SJSA1 (cell line): ENCODE results near the gene HOXA3. TPM values are rescaled to one million over a fixed set of nuclear protein-coding genes. Genes with fewer than 3 reads are reported as not detected.

ENCODE experiments used
- DNase-seq, 2 experiments: peaks; one replicate each; pipeline ENCODE4 v3.0.0-alpha.2; 2015 to 2020; ENCODE audit warnings: low spot score in 2 of 2, low read depth in 1 of 2
- H3K27ac ChIP-seq: fragments of 250-450 bp; sonication (Bioruptor Pico); 2 replicates; pipeline ENCODE4 v1.5.1; 2020; ENCODE audit warnings: mild to moderate bottlenecking, moderate library complexity
- H3K27me3 ChIP-seq: fragments of 250-450 bp; sonication (Bioruptor Pico); replicated peaks from 2 replicates; pipeline ENCODE4 v1.5.1; 2020; ENCODE audit warnings: mild to moderate bottlenecking, moderate library complexity
- H3K36me3 ChIP-seq: fragments of 250-450 bp; sonication (Bioruptor Pico); 2 replicates; pipeline ENCODE4 v1.5.1; 2020; ENCODE audit warnings: mild to moderate bottlenecking
- H3K4me1 ChIP-seq: fragments of 250-450 bp; sonication (Bioruptor Pico); replicated peaks from 2 replicates; pipeline ENCODE4 v1.6.1; 2021; ENCODE audit warnings: mild to moderate bottlenecking
- H3K4me3 ChIP-seq: fragments of 250-450 bp; sonication (Bioruptor Pico); 2 replicates; pipeline ENCODE4 v1.5.1; 2020; ENCODE audit warnings: mild to moderate bottlenecking
- H3K9me3 ChIP-seq: fragments of 250-450 bp; sonication (Bioruptor Pico); replicated peaks from 2 replicates; pipeline ENCODE4 v1.5.1; 2020; ENCODE audit warnings: mild to moderate bottlenecking
- total RNA-seq: library from RNA; depleted of rRNA; stranded (reverse); fragments of >200 nt; shearing (Covaris generic); gene quantifications from 2 replicates; pipeline ENCODE4 v1.2.3, GENCODE V29; 2014

Gene HOXA3
- total RNA-seq, 1 experiment from 2014 or later, result 1.8 TPM

DNA sequence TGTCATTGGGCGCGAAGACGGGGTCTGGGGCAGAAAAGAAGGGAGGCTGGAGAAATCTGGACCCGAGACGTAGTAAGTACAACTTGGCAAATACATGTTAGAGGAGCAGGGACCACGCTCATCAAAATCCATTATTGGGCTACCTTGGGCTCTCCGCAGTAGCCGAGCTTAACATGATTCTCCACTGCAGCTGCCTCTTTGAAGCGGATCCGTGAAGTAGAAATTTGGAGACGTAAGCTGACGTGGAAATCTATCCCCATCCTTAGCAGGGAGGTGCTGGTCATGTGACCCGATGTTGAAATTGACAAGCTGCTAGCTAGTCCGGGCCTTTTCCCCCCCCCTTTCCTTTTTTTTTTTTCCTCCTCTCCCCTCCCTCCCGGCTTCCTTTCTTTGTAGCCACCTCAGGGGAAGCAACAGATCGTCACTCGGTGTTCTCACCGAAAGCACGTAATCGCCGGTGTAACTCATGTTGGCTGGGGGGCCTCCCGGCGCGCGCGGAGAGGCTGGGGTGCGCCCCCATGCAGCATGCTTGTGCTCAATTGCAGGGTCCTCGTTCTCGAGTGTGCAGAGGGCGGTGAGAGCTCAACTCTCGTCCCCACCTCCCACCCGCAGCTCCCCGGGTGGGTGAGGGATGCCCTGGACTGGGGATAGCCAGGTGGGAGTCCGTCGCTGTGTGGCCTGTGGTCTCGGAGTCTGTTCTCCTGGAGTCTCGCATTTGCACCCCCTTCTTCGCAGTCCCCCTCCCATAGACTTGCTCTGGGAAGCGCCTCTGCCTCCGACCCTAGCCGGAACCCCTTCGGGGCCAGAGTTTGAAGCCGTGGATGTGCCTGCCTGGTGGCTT is 32.9 kb upstream of the HOXA3 start, which contains the start of gene HOXA11:
Gene HOXA11, minus strand, starts transcription at position 220 of the 841 bp plus-strand sequence. Its CDS starts 88 bp downstream, at position 132.
- H3K36me3 ChIP-seq, result peaks cover 15% of the 10 kb centered on the region
- peak; percentile 79 to 87 for DNase-seq
- H3K4me3 ChIP-seq, result peak within 1 kb of the TSS; percentile 65
- H3K27ac ChIP-seq, result peak within 1 kb of the TSS; percentile 85
- peaks cover 83% of the 10 kb centered on the region for H3K4me1 ChIP-seq
- H3K9me3 ChIP-seq, result no peaks in the 10 kb centered on the region
- H3K27me3 ChIP-seq, result no peaks in the 10 kb centered on the region

DNA sequence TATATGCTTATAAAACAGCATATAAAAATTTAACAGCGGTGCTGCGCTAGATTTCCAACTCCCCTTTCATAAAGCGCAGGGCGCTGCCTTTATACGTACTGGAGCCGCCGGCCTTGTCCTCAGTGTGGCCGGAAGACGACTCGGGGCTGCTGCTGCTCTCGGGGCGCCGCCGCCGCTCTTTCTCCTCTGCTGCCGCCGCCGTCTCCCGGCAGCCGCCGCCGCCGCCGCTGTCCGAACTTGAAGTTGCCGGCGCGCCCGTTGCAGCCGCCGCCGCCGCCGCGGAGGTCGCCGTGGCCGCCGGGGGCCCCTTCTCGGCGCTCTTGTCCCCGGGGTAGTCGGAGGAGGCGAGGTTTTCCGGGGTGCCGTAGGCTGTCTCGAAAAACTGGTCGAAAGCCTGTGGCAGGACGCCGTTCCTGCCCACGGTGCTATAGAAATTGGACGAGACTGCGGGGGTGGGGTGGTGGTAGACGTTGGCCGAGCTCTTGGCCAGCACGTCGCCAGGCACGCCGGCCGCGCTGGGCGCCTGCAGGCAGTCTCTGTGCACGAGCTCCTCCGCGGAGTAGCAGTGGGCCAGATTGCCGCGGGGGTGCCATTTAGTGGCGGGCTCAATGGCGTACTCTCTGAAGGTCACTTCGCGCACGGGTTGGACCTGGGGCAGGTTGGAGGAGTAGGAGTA is 32.1 kb upstream of the HOXA3 start:
- H3K9me3 ChIP-seq, result no peaks in the 10 kb centered on the region
- H3K27ac ChIP-seq, result peak overlapping the region; percentile 85
- H3K27me3 ChIP-seq, result no peaks in the 10 kb centered on the region
- peak overlapping the region; percentile 65 for H3K4me3 ChIP-seq
- DNase-seq, result peak; percentile 55 to 70
- H3K4me1 ChIP-seq, result peaks cover 80% of the 10 kb centered on the region
- H3K36me3 ChIP-seq, result peaks cover 14% of the 10 kb centered on the region

DNA sequence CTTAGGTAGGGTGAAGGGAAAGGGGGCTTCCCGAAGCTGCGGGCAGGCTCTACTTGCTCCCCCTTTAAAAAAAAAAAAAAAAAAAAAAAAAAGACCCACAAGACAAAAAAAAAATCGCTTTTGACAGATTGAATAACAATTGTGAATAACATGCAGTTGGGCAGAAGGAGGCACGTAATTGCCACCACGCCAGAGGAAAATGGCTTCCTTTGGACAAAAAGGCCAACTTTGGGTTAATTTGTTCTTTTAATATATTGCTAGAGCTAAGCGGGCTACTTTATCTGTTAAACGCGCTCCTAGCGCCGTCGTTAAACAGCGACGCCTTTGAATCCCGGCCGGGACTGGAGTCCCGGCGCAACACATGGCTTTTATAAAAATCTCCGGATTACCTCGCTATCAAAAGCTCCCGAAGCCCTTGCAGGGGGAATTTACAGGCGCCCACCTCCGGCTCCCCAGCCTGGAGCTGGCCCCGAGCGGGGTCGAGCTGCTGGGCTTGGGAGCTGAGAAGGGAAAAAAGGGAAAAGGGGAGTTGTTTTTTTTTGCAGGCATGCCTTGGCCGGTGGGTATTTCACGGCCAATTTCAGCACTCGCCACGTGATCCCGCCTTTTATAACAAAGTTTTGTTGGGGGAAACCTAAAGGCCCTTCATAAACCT is 31.4 kb upstream of the HOXA3 start:
- Histone ChIP-seq H3K27ac (peak overlapping the region; percentile 85), H3K4me1 (peaks cover 73% of the 10 kb centered on the region), H3K9me3 (no peaks in the 10 kb centered on the region), H3K4me3 (peak overlapping the region; percentile 65), H3K27me3 (no peaks in the 10 kb centered on the region), H3K36me3 (peaks cover 12% of the 10 kb centered on the region)
- DNase-seq, result peak; percentile 42 to 81

DNA sequence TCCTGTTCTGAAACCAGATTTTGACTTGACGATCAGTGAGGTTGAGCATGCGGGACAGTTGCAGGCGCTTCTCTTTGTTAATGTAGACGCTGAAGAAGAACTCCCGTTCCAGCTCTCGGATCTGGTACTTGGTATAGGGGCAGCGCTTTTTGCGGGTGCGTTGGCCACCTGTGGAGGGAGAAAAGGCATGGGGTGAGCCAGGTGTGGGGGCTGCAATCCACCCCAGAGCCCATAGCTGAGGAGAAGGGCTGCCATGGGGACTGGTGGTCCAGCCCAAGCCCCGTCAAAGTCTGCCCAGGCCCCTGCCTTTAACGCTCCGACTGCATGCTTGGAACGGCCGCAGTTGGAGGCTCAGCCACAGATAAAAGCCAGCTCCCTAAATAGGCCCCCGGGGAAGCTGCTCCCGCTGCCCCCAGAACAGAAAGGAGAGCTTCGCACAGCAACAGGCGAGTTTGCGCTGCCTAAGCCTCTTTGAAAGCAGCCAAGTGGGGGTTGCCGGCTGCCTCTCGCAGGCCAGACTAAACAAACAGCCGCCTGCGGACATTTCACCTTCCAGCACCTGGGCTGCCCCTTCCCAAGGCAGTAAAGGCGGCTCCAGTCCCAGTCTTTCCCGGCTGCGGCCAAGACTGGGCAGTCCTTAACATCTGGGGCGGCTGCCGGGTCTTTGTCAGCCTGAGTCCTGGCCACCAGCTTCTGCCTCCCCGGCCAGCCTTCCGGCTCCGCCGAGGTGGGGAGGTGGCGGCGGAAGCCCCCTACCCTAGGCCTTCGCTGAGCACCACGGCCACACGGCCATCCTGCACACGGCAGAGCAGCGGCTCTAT is 30.7 kb upstream of the HOXA3 start:
- H3K4me1 ChIP-seq, result peaks cover 72% of the 10 kb centered on the region
- peak; percentile 50 to 78 for DNase-seq

DNA sequence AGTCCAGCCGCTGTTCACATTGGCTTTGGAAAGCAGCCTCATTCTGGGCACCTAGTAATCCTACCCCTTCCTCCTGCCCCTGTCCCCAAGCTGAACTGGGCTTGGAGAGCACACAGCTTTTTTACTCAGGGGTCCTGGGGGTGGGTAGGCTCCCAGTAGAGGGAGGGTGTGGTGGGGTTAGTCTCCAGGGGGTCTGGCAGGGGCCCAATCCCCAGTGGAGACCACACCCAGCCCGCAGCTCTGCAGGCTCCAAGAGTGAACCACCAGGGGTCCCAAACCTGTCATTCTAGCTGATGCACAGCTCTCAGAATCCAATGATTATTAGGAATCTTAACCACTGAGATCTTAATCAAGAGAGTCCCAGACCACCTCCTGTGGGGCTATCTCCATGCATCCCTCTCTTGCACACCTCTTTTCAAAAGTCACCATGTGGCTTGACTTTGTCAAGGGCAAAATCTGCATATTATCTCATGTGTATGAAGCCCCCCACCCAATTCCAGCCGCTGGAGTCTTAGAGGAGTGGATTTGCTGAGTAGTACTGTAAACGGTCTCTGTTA is 30.0 kb upstream of the HOXA3 start:
- Histone ChIP-seq H3K36me3 (peaks cover 12% of the 10 kb centered on the region), H3K4me1 (peaks cover 69% of the 10 kb centered on the region), H3K4me3 (no peak overlapping the region)

More for the DNA sequence above, 30.7 kb upstream of the HOXA3 start:
- Histone ChIP-seq H3K36me3 (peaks cover 12% of the 10 kb centered on the region), H3K27ac (peak overlapping the region; percentile 85), H3K9me3 (no peaks in the 10 kb centered on the region), H3K27me3 (no peaks in the 10 kb centered on the region), H3K4me3 (peak overlapping the region; percentile 65)

DNA sequence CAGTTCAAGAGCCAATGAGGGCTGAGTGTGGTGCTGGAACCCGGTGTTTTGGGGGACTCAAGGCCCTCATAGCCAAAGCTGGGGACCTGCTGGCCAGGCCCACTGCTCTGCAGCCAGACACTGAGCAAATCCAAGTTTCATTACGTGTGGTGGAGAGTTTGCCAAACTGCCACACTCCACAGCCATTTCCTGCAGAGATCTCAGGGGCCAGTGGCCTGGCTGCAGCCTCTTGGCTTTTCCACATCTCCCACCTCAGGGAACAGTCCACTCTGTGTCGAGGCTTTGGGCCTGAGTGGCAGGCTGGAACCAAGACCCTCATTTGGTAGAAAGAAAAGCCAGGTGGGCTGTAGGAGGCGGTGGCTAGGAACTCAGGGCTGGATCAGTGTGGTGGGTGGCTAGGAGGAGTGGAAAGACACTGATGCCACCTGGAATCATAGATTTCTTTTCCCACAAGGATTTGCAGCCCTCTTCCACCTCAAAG is 29.5 kb upstream of the HOXA3 start:
- H3K27me3 ChIP-seq, result no peaks in the 10 kb centered on the region
- H3K36me3 ChIP-seq, result peaks cover 15% of the 10 kb centered on the region
- peaks cover 69% of the 10 kb centered on the region for H3K4me1 ChIP-seq
- no peak overlapping the region for H3K4me3 ChIP-seq
- H3K9me3 ChIP-seq, result no peaks in the 10 kb centered on the region
- H3K27ac ChIP-seq, result no peak overlapping the region
- peak in 1 of 2 experiments; percentile 30 for DNase-seq

More for the DNA sequence above, 30.0 kb upstream of the HOXA3 start:
- Histone ChIP-seq H3K27me3 (no peaks in the 10 kb centered on the region), H3K9me3 (no peaks in the 10 kb centered on the region), H3K27ac (no peak overlapping the region)
- peak in 1 of 2 experiments; percentile 43 for DNase-seq

DNA sequence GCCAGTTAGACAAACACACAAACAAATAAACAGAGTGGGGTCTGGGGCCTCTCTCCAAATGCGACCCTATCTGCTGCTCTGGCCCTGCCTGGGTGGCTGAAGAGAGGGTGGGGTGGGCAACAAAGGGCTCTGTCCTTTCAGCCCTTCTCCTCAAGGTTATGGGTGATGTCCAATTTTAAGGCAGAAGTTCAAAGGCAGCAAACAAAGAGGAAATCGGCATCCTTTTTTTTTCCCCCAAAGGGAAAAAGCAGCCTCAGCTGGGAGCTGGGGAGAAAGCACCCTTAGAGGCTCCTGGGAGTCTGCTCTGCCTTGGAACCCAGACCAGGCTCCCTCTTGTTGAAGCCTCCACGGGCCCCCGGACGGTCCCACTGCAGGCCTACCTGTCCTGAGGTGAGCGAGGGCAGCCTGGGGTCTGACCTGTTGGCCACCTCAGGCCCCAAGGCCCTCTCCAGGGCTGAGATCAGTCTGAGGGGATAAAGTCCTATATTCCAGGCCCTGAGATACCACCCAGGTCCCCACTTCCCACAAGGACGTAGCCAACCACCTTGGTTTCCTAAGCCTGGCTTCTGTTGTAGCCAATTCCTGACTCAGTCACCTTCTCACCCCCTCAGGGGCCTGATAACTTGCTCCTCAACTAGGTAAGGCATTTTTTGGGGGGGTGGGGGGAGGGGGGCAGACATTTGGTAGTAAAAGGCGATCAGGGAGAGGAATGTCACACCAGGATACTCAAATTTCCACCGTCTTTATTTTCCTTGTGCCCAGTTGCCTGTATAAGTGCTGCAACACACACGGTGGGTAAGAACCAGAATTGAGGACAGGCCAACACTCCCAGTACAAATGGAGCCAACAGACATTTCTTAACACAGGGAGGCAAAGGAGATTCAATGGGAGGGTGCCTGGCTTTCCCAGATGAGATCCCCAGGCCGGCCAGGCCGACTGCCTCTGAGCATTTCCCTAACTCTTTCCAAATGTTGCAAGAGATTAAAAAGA is 28.3 kb upstream of the HOXA3 start:
- no peaks in the 10 kb centered on the region for H3K27me3 ChIP-seq
- peak overlapping the region; percentile 93 for H3K27ac ChIP-seq
- peak in 1 of 2 experiments; percentile 71 for DNase-seq
- H3K9me3 ChIP-seq, result no peaks in the 10 kb centered on the region
- H3K4me3 ChIP-seq, result peak overlapping the region; percentile 57
- H3K36me3 ChIP-seq, result peaks cover 20% of the 10 kb centered on the region
- H3K4me1 ChIP-seq, result peaks cover 69% of the 10 kb centered on the region

DNA sequence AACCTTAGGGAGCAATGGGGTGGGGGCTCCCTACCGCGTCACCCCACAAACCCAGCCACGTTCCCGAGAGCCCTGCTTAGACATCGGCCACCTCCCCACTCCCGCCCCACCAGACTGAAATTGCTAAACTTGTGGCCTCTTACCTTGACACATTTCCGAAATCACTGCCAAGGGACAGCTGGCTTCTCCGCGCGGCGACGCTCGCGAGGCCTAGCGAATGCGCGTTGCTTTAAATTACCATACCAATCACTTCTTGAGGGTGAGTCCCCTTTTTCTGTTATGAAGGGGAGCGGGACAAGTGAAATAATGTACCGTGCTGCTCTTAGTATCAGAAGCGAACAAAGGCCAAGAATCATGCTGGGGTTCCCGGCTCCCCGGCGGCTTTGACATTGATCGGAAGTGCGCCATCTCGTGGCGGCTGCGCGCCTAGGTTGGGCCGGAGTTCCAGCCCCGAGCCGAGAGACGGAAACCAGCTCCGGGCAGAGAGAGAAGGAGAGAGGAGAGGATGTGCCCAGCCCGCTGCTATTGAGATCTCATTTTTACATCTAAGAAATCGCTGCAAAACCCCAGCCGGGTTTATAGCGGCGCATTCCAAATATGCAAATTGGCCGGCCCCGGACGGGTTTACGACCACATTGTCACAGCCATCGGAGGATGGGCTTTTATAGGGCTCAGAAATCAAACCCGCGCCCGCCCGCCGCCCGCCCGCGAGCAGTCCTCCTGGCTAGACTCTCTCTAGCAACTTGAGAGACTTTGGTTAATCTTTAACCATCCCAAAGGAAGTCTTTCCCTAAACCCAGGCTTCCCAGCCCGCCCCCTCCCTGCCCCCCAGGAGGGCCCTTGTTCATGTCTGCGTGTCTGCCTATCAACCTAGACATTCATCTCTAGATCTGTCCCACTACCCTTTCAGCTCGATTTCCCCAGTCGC is 27.4 kb upstream of the HOXA3 start:
- no peaks in the 10 kb centered on the region for H3K9me3 ChIP-seq
- H3K27me3 ChIP-seq, result no peaks in the 10 kb centered on the region
- H3K4me3 ChIP-seq, result peak overlapping the region; percentile 57
- peak overlapping the region; percentile 93 for H3K27ac ChIP-seq
- H3K4me1 ChIP-seq, result peaks cover 72% of the 10 kb centered on the region
- H3K36me3 ChIP-seq, result peaks cover 22% of the 10 kb centered on the region
- DNase-seq, result peak; percentile 86 to 94

DNA sequence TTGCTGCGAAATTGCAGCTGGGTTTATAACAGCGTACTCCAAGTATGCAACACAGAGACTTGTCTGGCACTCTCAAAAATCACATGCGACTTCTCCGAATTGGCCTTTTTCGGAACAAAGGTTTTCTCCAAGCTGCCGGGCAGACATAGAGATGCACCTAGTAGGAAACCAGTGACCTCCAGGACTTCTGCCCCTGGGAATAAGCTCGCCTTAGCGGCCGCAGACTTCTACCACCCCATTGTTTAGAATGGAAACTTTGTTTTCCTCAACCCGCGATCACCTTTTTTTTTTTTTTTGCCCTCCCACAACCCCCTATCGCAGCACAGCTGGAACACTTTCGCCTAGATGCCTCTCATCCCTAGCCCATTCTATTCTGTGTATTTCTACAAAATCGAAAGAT is 26.6 kb upstream of the HOXA3 start:
- H3K4me3 ChIP-seq, result peak overlapping the region; percentile 57
- H3K4me1 ChIP-seq, result peaks cover 77% of the 10 kb centered on the region
- peaks cover 19% of the 10 kb centered on the region for H3K36me3 ChIP-seq
- H3K27ac ChIP-seq, result peak overlapping the region; percentile 93
- H3K27me3 ChIP-seq, result no peaks in the 10 kb centered on the region
- DNase-seq, result peak in 1 of 2 experiments; percentile 80
- H3K9me3 ChIP-seq, result no peaks in the 10 kb centered on the region

DNA sequence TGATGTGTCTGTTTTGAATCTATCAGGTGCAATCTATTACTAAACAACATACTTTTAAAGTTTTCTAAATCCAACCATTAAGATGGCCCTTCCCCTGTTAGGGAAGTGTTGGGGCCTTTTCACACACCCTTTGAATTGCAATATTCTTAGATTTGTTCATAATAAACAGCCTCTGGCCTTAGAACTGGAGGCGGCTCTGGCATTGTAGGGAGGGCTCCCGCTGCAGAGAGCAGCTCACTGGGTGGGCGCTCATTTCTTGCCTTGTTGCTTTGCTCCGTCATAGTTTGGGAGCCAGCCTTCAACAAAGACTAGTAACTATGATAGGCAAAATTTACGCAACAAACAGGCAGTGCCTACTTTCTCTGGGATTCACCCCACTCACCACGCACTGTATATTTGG is 26.0 kb upstream of the HOXA3 start:
- H3K4me3 ChIP-seq, result peak overlapping the region; percentile 57
- no peaks in the 10 kb centered on the region for H3K27me3 ChIP-seq
- no peaks in the 10 kb centered on the region for H3K9me3 ChIP-seq
- peaks cover 25% of the 10 kb centered on the region for H3K36me3 ChIP-seq
- DNase-seq, result peak in 1 of 2 experiments; percentile 79
- peaks cover 78% of the 10 kb centered on the region for H3K4me1 ChIP-seq
- H3K27ac ChIP-seq, result peak overlapping the region; percentile 93

DNA sequence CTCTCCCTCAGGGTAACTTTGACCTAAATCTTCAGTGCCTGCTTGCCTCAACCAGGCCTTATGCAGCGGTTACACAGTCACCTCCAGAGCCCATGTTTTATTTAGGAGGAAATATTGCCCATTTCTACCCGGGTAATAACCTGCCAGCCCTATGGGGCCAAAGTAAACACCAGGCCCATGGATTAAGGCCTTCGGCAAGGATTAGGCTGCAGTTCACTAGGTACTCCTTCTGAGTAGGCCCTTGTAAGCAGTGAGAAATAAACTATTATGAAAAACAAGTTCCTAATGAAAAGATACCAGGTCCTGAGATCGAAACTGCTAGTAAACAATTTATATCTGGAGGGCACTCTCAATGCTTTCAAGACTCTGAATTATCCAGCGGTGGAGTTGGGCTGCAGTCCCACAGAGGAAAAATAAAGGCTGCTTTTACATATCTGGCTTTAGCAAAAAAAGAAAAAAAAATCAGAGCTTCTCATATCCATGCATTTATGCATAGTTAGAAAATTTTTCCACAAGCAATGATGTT is 25.5 kb upstream of the HOXA3 start:
- Histone ChIP-seq H3K9me3 (no peaks in the 10 kb centered on the region), H3K4me1 (peaks cover 74% of the 10 kb centered on the region), H3K4me3 (peak overlapping the region; percentile 57), H3K36me3 (peaks cover 28% of the 10 kb centered on the region), H3K27ac (peak overlapping the region; percentile 93), H3K27me3 (no peaks in the 10 kb centered on the region)
- peak in 1 of 2 experiments; percentile 81 for DNase-seq
